ENCODE results near the gene RASSF5. TPM values are rescaled to one million over a fixed set of nuclear protein-coding genes. Genes with fewer than 3 reads are reported as not detected.

Gene RASSF5
- total RNA-seq, 1 experiment from 2014 or later, result 12.4 TPM

GRCh38 chr1:206568256-206568655 lies 60.9 kb downstream of the RASSF5 start:
- Histone ChIP-seq H3K9me3 (ENCODE audit: insufficient read depth, low read depth) (no peaks in the 10 kb centered on the region), H2AFZ (no peak overlapping the region), H4K20me1 (ENCODE audit: insufficient read depth) (no peaks in the 10 kb centered on the region), H3K36me3 (ENCODE audit: low read depth) (no peaks in the 10 kb centered on the region), H3K79me2 (ENCODE audit: low read depth) (no peaks in the 10 kb centered on the region), H3K4me1 (replicated peaks; ENCODE audit: insufficient read depth) (no peaks in the 10 kb centered on the region), H3K4me3 (no peak overlapping the region), H3K4me2 (no peak overlapping the region), H3K27me3 (ENCODE audit: insufficient read depth, low read depth) (no peaks in the 10 kb centered on the region), H3K9me2 (ENCODE audit: insufficient read depth) (no peaks in the 10 kb centered on the region), H3F3A (ENCODE audit: insufficient read depth, low read depth) (no peaks in the 10 kb centered on the region), H3K27ac (no peak overlapping the region)
- TF ChIP-seq CTCF (conservative IDR thresholded peaks at IDR 0.05), result no peak
- TF ChIP-seq EZH2 (IDR thresholded peaks at IDR 0.05; ENCODE audit: low read depth), result no peak
- CTCF ChIA-PET, result no interaction called here
- POLR2A ChIA-PET (ENCODE audit: unreplicated experiment), result interaction anchor here (0.6 kb wide), 1 partner anchor 866 kb away, joined by 3 read pairs; no protein-coding TSS in a partner anchor
- no TSS peak for BruUV-seq (replicated peaks)
- DNase-seq, result no peak
- intact Hi-C loops (cut with micrococcal nuclease; ENCODE audit: unreplicated experiment), result no loop called here

GRCh38 chr1:206568779-206569352 lies 61.5 kb downstream of the RASSF5 start:
- intact Hi-C loops (cut with micrococcal nuclease; ENCODE audit: unreplicated experiment), result no loop called here
- no TSS peak for BruUV-seq (replicated peaks)
- TF ChIP-seq EZH2 (IDR thresholded peaks at IDR 0.05; ENCODE audit: low read depth) (no peak), CTCF (conservative IDR thresholded peaks at IDR 0.05) (no peak)

GRCh38 chr1:206569556-206569955 lies 62.2 kb downstream of the RASSF5 start:
- H3K9me2 ChIP-seq (ENCODE audit: insufficient read depth), result no peaks in the 10 kb centered on the region
- H3K27ac ChIP-seq, result no peak overlapping the region
- H3K27me3 ChIP-seq (ENCODE audit: insufficient read depth, low read depth), result no peaks in the 10 kb centered on the region
- no peaks in the 10 kb centered on the region for H3K36me3 ChIP-seq (ENCODE audit: low read depth)
- H3K79me2 ChIP-seq (ENCODE audit: low read depth), result no peaks in the 10 kb centered on the region
- ChIA-PET POLR2A (ENCODE audit: unreplicated experiment) (no interaction called here), CTCF (interaction anchor here (0.7 kb wide), 1 partner anchor 68 kb away, joined by 3 read pairs; no protein-coding TSS in a partner anchor)
- H3K4me2 ChIP-seq, result no peak overlapping the region
- H3K4me1 ChIP-seq (replicated peaks; ENCODE audit: insufficient read depth), result no peaks in the 10 kb centered on the region
- H2AFZ ChIP-seq, result no peak overlapping the region
- no TSS peak for BruUV-seq (replicated peaks)
- intact Hi-C loops (cut with micrococcal nuclease; ENCODE audit: unreplicated experiment), result no loop called here
- H4K20me1 ChIP-seq (ENCODE audit: insufficient read depth), result no peaks in the 10 kb centered on the region
- no peak for TF ChIP-seq CTCF (conservative IDR thresholded peaks at IDR 0.05)
- TF ChIP-seq EZH2 (IDR thresholded peaks at IDR 0.05; ENCODE audit: low read depth), result no peak
- no peaks in the 10 kb centered on the region for H3F3A ChIP-seq (ENCODE audit: insufficient read depth, low read depth)
- DNase-seq, result no peak
- no peak overlapping the region for H3K4me3 ChIP-seq
- no peaks in the 10 kb centered on the region for H3K9me3 ChIP-seq (ENCODE audit: insufficient read depth, low read depth)

More at GRCh38 chr1:206568779-206569352, 61.5 kb downstream of the RASSF5 start:
- no peak for DNase-seq
- no peak overlapping the region for H3K27ac ChIP-seq
- no peaks in the 10 kb centered on the region for H3K27me3 ChIP-seq (ENCODE audit: insufficient read depth, low read depth)
- no peak overlapping the region for H2AFZ ChIP-seq
- H3K9me2 ChIP-seq (ENCODE audit: insufficient read depth), result no peaks in the 10 kb centered on the region
- H3F3A ChIP-seq (ENCODE audit: insufficient read depth, low read depth), result no peaks in the 10 kb centered on the region
- no peak overlapping the region for H3K4me3 ChIP-seq
- no peaks in the 10 kb centered on the region for H3K36me3 ChIP-seq (ENCODE audit: low read depth)
- H4K20me1 ChIP-seq (ENCODE audit: insufficient read depth), result no peaks in the 10 kb centered on the region
- ChIA-PET CTCF (interaction anchor here (0.7 kb wide), 1 partner anchor 67 kb away, joined by 3 read pairs; no protein-coding TSS in a partner anchor), POLR2A (ENCODE audit: unreplicated experiment) (interaction anchor here (0.6 kb wide), 1 partner anchor 866 kb away, joined by 3 read pairs; no protein-coding TSS in a partner anchor)
- H3K9me3 ChIP-seq (ENCODE audit: insufficient read depth, low read depth), result no peaks in the 10 kb centered on the region
- H3K79me2 ChIP-seq (ENCODE audit: low read depth), result no peaks in the 10 kb centered on the region
- no peaks in the 10 kb centered on the region for H3K4me1 ChIP-seq (replicated peaks; ENCODE audit: insufficient read depth)
- H3K4me2 ChIP-seq, result no peak overlapping the region

All from PC-9 (cell line).